ENCODE data around the gene GRB2.
"Not testable (repeated sequence)": the region's sequence is repeated elsewhere in the genome, so short reads cannot be mapped to it uniquely, and the experiment has no call there.

Gene GRB2

DNA sequence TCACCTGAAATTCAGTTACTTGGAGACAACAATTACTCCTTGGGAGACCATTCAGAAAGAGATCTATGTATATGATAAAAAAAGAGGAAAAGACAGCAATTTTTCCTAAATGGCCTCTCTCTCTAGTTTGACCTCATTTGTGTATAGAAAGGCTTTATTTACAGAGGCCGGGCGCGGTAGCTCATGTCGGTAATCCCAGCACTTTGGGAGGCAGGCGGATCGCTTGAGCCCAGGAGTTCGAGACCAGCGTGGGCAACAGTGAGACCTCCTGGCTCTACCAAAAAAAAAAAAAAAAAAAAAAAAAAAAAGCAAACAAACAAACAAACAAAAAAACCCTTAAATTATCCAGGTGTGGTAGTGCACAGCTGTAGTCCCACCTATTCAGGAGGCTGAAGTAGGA lies 20.7 kb downstream of the GRB2 start:
- no peak for DNase-seq

DNA sequence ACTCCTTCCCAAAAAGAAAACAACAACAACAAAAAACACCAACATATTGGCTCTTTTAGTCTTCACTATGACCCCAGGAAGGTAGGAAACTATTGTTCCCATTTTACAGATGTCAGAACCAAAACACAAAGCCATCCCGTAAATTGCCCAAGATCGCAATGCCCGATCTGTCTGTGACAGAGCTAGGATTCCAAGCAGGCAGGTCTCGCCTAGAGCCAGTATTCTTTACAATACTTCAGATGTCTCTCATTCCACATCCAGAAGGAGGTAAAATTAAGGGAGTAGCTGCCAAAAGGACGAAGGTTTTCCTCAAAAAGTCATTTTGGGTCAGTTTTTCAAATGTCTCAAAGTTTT lies 21.7 kb downstream of the GRB2 start:
- DNase-seq = no peak

GRCh38 chr17:75380750-75381149 lies 24.7 kb downstream of the GRB2 start:
- no peak for DNase-seq

- DNase-seq = no peak
Observed at GRCh38 chr17:75380315-75380714, 25.2 kb downstream of the GRB2 start.

GRCh38 chr17:75379426-75379825 lies 26.1 kb downstream of the GRB2 start:
- not testable (repeated sequence) for DNase-seq

DNA sequence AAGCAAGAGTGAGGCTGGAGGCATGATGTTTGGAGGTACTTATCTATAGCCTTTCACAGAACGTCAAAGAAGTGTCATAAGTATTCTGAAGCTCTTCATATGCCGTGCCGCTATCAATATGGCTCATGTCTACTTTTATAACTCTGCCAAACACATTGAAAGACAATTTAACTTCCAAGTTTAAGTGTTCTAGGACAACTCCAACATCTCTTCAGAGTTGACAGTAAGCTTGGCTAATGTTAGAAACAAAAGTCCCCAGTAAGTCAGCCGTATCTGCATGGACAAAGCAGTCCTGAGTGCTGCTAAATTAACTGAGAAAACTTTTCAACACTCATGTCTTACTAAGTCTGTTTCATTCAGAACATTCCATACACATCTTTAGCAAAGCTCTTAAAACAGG lies 32.2 kb downstream of the GRB2 start:
- no peak for DNase-seq

- no peak for DNase-seq
Observed at GRCh38 chr17:75371981-75372380, 33.5 kb downstream of the GRB2 start.

DNA sequence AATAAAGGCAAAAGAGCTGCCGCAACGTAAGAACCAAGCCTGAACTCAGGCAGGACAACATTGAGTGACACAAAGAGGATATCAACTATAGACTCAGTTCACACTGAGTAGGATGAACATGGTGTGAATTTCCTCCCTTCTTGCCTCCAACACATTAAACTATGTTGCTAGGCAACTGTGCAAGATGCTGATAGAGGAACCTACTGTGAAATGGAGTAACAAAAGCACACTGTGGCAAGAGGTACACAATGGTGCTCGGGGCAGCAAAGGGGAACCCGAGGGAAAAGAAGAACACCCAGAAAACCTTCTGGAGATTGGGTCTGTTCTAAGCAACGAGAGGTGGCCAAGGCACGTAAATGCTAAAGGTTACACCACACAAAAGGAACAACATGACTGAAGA lies 34.1 kb downstream of the GRB2 start:
- DNase-seq = no peak

GRCh38 chr17:75370286-75370915 lies 35.1 kb downstream of the GRB2 start:
- DNase-seq = no peak

- not testable (repeated sequence) for DNase-seq
Observed at GRCh38 chr17:75367838-75368789, 37.4 kb downstream of the GRB2 start.

DNA sequence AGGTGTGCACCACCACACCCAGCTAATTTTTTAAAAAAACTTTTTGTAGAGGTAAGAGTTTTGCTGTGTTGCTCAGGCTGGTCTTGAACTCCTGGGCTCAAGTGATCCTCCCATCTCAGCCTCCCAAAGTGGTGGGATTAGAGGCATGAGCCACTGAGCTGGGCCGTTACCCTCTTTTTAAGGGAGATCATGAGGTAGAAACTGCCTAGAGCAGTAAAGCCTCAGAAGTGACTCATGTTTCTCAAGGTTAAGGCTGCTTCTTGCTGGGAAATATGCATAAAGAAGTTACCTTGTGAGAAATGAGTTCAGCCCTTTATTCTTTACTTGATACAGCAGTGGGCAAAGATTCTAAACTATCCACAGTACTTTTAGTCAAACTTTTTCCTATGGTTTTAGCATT lies 38.2 kb downstream of the GRB2 start:
- DNase-seq = no peak

DNA sequence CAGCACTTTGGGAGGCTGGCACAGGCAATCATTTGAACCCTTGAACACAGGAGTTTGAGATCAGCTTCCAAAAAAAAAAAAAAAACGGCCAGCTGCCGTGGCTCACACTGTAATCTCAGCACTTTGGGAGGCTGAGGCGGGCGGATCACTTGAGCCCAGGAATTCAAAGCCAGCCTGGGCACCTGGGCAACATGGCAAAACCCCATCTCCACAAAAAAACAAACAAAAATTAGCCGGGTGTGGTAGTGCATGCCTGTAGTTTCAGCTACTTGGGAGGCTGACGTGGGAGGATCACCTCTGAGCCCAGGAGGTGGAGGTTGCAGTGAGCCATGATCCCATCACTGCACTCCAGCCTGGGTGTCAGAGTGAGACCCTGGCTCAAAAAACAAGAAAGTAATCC lies 39.0 kb downstream of the GRB2 start:
- DNase-seq = no peak

- no peak for DNase-seq
Observed at GRCh38 chr17:75365931-75366275, 39.6 kb downstream of the GRB2 start.

GRCh38 chr17:75365009-75365930 lies 40.2 kb downstream of the GRB2 start:
- no peak for DNase-seq

- DNase-seq = no peak
Observed at GRCh38 chr17:75364078-75364477, 41.4 kb downstream of the GRB2 start.

- no peak for DNase-seq
Observed at GRCh38 chr17:75361996-75362395, 43.5 kb downstream of the GRB2 start.

- DNase-seq = no peak
Observed at GRCh38 chr17:75361344-75361743, 44.1 kb downstream of the GRB2 start.

- DNase-seq = no peak
Observed at GRCh38 chr17:75356260-75356937, 49.1 kb downstream of the GRB2 start.

- DNase-seq = no peak
Observed at GRCh38 chr17:75353176-75353575, 52.3 kb downstream of the GRB2 start.

DNA sequence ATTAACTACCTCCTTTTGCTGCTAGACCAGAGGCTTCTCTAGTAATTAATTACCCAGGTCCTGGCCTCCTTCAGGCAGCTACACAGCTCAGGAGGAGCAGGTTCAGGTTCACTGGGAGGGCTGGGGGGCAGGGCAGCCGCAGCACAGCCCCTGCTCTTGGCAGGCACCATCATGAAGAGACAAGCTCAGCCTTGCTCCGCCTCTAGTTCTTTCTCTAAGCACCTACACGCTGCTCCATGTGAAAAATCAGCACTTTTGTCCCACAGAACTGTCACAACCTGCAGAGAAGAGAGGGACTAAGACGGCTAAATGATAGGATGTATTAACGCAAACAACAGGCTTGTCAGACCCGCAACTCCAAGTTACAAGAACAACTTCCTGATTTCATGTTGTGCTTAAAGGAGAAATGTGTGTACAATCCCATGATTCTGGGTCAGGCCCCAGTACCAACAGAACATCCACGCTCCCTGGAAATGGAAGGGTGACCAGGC lies 53.4 kb downstream of the GRB2 start:
- DNase-seq = no peak

DNA sequence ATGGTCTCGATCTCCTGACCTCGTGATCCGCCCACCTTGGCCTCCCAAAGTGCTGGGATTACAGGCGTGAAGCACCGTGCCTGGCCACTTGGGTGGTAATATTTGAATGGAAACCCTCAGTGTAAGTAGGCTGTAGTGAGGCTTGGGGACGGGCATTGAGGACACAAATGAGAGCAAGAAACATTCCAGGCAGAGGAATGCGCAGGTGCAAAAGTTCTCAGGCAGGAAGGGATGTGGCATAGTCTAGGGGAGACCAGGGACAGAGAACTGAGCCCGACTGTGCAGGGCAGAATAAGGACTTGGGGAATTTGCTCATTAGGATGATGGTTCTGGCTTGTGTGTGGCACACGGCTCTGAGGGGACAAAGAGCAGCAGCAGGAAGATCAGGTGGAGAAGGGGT lies 54.8 kb downstream of the GRB2 start:
- DNase-seq = no peak

DNA sequence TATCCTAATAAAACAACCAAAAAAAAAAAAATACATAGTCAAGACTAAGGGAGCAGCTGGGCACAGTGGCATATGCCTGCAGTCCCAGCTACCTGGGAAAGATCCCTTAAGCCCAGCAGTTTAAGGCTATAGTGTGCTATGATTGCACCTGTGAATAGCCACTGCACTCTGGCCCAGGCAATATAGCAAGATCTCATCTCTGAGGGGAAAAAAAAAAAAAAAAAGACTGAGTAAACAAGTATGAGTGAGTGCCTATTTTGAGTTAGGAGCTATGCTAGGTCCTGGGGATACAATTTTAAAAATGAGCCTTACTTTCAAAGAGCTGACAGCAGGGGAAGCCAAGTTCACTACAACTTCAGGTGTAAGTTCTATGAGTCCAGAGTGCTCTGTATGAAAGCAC lies 55.4 kb downstream of the GRB2 start:
- no peak for DNase-seq

- DNase-seq = no peak
Observed at GRCh38 chr17:75349589-75349988, 55.9 kb downstream of the GRB2 start.
